ENCODE results near the gene CSNK1A1.
"Not testable (repeated sequence)": the region's sequence is repeated elsewhere in the genome, so short reads cannot be mapped to it uniquely, and the experiment has no call there.

CSNK1A1 gene

GRCh38 chr5:149526845-149527590, 24.2 kb downstream of the CSNK1A1 start:
- DNase-seq, result no peak

DNA sequence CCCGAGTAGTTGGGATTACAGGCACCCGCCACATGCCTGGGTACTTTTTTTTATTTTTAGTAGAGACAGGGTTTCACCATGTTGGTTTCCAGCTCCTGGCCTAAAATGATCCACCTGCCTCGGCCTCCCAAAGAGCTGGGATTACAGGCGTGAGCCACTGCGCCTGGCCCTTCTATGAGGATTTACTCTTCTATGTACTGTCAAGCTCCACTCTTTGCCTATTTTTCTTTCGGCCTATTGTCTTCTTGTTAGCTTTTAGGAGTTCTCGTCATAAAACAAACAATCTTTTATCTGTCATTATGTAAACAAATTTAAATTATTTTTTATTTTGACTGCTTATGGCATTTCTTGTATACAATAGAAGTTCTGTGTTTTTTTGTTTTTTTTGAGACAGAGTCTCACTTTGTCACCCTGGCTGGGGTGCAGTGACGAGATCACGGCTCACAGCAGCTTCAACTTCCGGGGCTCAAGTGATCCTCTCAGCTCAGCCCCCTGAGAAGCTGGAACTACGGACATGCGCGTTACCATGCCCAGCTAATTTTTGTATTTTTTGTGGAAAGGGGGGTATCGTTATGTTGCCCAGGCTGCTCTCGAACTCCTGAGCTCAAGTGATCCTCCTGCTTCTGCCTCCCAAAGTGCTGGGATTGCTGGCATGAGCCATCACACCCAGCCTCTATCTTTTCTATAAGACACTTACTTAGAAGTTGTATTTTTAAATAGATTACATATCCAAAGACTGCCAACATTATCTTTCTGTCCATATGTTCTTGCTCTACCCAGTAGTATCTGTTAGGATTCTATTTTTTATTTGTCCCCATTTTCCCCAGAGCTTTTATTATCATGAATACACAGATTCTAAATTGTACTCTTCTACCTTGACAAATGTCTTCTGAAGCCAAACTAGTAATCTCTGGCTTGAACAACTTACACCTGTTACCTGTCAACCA, 29.2 kb downstream of the CSNK1A1 start:
- no peak for DNase-seq

DNA sequence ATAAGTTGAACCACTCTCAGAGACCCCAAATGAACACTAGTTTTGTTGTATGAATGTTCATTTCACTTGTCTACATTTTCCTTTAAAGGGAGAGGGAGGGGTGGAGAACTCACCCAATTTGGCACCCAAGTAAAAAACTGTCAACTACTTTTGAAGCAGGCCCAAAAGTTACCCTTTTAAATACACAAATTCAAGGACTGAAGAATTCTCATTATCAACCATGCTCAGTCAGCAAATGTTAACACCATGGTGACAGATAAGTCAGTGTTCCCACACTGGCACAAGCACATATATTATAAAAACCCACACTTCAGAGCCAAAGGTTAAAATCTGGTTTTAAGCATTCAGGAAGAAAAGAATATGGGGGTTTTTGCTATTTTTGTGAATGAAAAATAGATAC, 31.6 kb downstream of the CSNK1A1 start:
- no peak for DNase-seq

DNA sequence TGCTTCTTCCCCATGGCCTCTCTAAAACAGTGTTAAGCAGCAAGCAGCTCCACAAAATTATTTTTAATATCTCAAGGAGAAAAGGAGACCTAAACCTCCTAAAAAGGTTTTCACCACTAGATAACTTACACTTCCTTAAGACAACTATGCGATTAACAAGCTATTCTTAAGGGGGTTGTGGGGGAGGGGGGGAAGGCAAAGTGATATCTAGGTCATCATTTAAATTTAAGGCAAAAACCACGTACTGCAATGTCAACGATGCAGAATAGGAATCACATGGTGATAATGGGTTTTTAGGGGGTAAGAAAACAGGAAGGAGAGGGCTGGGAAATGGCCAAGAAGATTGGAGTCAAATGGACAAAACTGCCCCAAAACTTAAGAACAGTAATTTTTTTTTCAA, 32.6 kb downstream of the CSNK1A1 start:
- DNase-seq, result no peak

DNA sequence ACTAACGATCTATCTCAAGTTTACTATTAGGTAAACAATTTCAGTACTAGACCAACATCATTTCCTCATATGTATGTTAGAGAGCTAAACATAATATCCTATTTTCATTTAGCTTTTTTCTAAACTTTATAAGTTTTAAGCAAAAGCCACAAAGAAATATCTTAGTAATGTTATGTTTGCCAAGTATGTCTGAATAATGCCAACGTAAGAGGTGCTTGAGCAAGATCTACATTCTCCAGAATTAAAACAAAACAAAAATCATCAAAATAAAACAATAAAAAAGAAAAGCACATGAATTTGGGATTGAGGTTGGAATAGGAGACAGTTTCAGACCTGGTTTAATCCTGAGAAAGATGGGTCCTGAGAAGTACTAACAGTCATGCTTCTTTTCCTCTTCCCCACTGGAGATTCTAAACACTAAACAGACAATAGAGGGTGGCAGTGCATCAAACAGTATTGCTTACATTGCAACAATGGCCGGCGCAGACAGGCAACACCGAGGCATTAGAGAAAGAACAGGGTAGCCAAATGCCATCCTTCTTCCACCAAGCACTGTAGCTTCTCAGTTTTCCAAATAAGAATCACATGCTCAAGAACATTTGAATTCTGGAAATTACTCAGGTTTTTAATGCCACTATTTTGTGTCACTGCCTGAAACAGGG, 33.6 kb downstream of the CSNK1A1 start:
- no peak for DNase-seq

GRCh38 chr5:149514512-149514911, 36.7 kb downstream of the CSNK1A1 start:
- no peak for DNase-seq

DNA sequence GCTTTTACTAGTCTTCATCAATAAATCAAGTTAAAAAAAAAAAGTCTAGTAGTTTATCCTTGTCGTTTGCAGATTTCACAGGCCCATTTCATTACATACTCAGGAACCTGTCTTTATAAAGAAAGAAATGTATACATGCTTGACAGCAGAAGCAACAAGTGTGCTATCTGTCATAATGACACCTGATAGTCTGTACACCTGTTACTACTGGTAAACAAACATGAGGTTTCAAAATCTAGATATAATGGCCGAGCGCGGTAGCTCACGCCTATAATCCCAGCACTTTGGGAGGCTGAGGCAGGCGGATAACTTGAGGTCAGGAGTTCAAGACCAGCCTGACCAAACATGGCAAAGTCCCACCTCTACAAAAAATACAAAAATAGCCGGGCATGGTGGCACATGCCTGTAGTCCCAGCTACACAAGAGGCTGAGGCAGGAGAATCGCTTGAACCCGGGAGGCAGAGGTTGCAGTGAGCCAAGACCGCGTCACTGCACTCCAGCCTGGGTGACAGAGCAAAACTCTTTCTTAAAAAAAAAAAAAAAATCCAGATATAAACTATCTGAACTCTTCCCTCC, 37.8 kb downstream of the CSNK1A1 start:
- DNase-seq, result not testable (repeated sequence)

DNA sequence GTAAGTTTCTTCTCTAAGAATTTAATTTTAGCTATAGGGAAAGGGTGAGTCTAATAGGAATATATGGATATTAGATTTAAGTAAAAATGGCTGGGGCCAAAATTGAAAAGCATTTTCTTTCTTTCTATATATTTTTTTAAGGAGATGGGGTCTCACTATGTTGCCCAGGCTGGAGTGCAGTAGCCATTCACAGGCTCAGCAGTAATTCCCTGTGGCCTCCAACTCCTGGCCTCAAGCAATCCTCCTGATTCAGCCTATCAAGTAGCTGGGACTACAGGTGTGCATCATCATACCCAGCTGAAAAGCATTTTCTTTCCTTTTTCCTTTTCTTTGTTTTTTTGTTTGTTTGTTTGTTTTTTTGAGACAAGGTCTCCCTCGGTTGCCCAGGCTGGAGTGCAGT, 41.1 kb downstream of the CSNK1A1 start:
- no peak for DNase-seq

GRCh38 chr5:149504677-149505076, 46.6 kb downstream of the CSNK1A1 start:
- DNase-seq, result no peak

GRCh38 chr5:149503006-149503405, 48.2 kb downstream of the CSNK1A1 start:
- no peak for DNase-seq

DNA sequence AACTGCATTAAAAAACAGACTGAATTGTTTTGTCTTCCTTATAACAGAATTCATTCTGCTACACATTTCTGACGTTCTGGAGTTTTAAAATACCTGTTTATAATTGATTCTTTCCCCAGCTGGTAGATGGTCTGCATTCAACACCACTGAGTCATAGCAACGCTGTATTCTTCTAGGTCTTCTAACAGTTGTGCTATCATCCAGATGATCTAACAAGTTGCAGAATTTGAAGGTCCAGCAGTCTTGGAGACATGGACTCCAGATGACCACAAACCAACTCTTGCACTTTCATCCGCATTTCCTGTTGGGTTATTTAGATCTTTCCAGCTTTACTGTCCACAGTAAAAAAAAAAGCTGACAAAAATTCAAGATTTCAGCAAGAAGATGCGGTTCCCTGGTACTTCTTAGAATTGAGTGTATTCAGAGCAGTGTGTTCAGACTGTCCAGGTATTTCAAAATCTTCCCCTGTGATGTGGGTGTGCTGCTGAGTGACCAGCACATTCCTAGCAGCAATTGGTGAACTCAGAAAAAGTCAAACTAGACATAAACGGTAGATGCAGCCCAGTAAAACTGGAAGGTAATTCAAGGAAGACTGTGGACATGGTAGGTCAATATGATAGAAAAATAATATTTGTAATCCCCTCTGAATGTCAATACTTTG, 50.2 kb downstream of the CSNK1A1 start:
- DNase-seq, result no peak

DNA sequence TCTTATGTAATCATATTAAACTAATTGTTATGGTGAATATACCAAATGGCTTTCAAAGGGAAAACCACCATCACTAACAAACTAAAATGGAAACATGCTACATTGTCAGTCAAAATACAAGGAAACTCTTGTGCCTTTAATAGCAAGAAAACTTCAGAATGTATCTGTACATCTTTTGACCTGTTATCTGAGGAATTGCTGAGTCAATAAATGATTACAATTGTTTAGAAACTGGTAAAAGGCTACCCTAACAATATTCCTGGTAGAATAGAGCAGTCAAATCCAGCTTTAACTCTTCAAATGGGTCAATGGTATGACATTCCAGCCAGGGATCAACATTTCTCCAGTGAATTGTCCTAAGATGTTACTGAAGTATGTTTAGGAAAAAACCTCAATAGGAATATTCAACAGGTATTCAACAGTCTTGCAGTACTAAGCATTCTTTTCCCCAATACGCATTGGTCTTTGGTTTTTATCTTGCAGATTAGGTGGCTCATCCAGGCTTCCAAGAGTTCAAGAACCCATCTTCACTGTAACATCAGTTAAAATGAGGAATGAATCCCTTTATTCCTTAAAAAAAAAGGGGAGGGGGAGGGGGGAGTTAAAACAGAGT, 52.4 kb downstream of the CSNK1A1 start:
- no peak for DNase-seq

- DNase-seq, result no peak
Measured at GRCh38 chr5:149497357-149497756, 53.9 kb downstream of the CSNK1A1 start.

DNA sequence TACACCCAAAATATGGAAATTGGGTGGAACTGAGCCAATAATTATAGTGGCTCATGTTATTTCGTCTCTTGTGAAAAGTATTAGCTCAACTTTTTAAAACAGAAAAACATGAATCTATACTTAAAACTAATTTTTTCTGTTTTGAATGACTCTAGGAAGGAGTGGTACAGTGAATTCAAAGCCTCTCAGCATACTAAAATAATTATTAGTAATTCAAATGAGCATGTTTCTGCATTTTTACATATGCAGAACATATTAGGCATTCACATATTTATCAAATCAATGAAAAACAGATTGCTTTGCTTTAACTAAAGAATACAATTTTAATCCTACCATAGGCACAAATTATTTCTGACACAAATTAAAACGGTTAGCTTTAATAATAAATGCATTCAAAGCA, 54.3 kb downstream of the CSNK1A1 start:
- DNase-seq, result no peak

GRCh38 chr5:149496166-149496565, 55.1 kb downstream of the CSNK1A1 start:
- DNase-seq, result no peak

- DNase-seq, result no peak
Measured at GRCh38 chr5:149495673-149496072, 55.6 kb downstream of the CSNK1A1 start.

- no peak for DNase-seq
Measured at GRCh38 chr5:149493316-149493715, 57.9 kb downstream of the CSNK1A1 start.

- no peak for DNase-seq
Measured at GRCh38 chr5:149492781-149493180, 58.5 kb downstream of the CSNK1A1 start.

DNA sequence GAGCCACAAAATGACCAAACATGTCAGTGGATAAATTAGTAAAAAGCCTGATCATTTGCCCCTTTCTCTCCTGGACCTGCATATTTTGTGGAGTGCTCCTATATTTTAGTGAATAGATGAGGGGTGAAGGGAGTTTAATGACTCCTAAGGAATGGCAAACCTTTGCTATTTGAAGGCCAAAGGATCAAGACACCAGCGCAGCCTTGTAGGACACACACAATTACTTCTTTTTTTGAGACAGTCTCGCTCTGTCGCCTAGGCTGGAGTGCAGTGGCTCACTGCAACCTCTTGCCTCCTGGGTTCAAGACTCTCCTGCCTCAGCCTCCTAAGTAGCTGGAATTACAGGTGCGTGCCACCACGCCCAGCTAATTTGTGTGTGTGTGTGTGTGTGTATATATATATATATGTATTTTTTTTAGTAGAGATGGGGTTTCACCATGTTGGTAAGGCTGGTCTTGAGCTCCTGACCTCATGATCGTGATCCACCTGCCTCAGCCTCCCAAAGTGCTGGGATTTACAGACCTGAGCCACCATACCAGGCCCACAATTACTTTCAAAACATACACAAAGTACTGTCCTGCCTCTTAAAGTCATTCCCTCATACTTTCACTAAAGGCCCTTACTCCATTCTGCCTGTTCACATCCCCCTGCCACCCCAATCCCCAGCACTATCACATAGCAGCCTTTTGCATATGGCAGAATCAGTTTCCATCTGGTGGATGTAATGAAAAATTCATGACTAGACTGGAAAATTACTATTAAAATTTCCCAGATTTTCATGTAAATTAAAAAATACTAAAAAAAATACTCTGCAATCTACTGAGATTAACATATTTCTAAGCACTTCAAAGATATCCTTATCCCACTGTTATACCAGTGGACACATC, 60.4 kb downstream of the CSNK1A1 start:
- no peak for DNase-seq

DNA sequence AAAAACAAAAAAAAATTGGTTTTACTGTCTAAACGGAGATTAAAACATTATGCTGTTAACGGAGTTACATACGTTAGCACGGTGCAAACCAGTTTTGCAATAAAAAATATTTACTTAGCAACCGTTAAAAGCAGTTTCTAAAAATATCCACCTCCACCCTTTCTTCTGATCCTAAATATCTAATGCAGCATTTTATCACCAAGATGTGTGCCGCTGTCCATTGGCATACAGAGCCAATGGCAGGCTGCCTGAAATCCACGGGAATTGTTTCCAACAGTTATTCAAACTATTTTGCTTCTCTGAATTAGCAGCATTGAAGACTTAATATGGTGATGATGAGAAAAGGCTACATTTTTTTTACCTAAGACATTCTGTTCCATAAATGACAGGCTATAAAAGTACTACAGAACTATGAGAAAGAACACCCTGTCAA, 61.6 kb downstream of the CSNK1A1 start:
- no peak for DNase-seq

All from activated T-cell treated with anti-CD3 and anti-CD28 coated beads for 4 hours (primary cell).